IMR-90 (cell line): ENCODE data around the gene NFIX. TPM values are rescaled to one million over a fixed set of nuclear protein-coding genes. Genes with fewer than 3 reads are reported as not detected.

Experiments
- ATAC-seq: fragments of 200-7000 bp; cut with Tn5 transposase; 2 replicates; pipeline ENCODE4 v1.9.1; 2020; ENCODE audit warnings: low read depth, mild to moderate bottlenecking, moderate library complexity
- BruUV-seq: library from RNA; stranded (reverse); fragments of 400-500 nt; replicated peaks from 2 replicates; lab custom pipeline; 2021; lab: Mats Ljungman, UMichigan
- CTCF ChIA-PET: fragments of 300-600 bp; formaldehyde crosslinking; extraction: SDS; loops from one replicate; lab custom pipeline; 2021; ENCODE audit warnings: antibody characterized with exemption; lab: Yijun Ruan, JAX
- POLR2A ChIA-PET: fragments of 300-600 bp; sonication (Branson Sonifier 250); formaldehyde crosslinking; loops from one replicate; lab custom pipeline; 2022; ENCODE audit warnings: antibody characterized with exemption; ENCODE audit not compliant: unreplicated experiment; lab: Charles Lee
- DNase-seq: peaks from one replicate; pipeline ENCODE4 v3.0.0; 2013
- H2AFZ ChIP-seq: replicated peaks from 2 replicates; pipeline ENCODE3; 2013; ENCODE audit warnings: low read length, mild to moderate bottlenecking; ENCODE audit not compliant: poor library complexity
- H2AK5ac ChIP-seq: 2 replicates; pipeline ENCODE4 v1.6.1; 2013; ENCODE audit warnings: low read depth, low read length, inconsistent platforms
- H2AK9ac ChIP-seq: replicated peaks from 2 replicates; pipeline ENCODE3; 2013; ENCODE audit warnings: mild to moderate bottlenecking, low read depth, low read length, moderate library complexity; ENCODE audit not compliant: poor library complexity
- H2BK120ac ChIP-seq: 2 replicates; pipeline ENCODE4 v1.6.1; 2013; ENCODE audit warnings: low read depth, low read length, inconsistent platforms
- H2BK15ac ChIP-seq: 3 replicates; pipeline ENCODE4 v1.6.1; 2013; ENCODE audit warnings: low read depth, low read length, inconsistent platforms
- H2BK20ac ChIP-seq: 2 replicates; pipeline ENCODE4 v1.6.1; 2013; ENCODE audit warnings: low read depth, mild to moderate bottlenecking, inconsistent platforms, low read length, moderate library complexity
- H2BK5ac ChIP-seq: 2 replicates; pipeline ENCODE4 v1.6.1; 2013; ENCODE audit warnings: mild to moderate bottlenecking, low read depth, low read length, inconsistent platforms; ENCODE audit not compliant: poor library complexity, severe bottlenecking
- H3K14ac ChIP-seq: replicated peaks from 2 replicates; pipeline ENCODE4 v1.6.1; 2013; ENCODE audit warnings: low read depth, low read length, inconsistent platforms
- H3K18ac ChIP-seq: 2 replicates; pipeline ENCODE4 v1.6.1; 2013; ENCODE audit warnings: low read depth, low read length, control low read depth
- H3K23ac ChIP-seq: 2 replicates; pipeline ENCODE4 v1.6.1; 2013; ENCODE audit warnings: low read depth, low read length, inconsistent platforms
- H3K27ac ChIP-seq: 2 replicates; pipeline ENCODE4 v1.5.1; 2013; ENCODE audit warnings: mild to moderate bottlenecking, control low read depth, low read length; ENCODE audit not compliant: insufficient read depth
- H3K27me3 ChIP-seq: 2 replicates; pipeline ENCODE4 v1.6.1; 2013; ENCODE audit warnings: low read length; ENCODE audit not compliant: control insufficient read depth, insufficient read depth
- H3K36me3 ChIP-seq: 2 replicates; pipeline ENCODE4 v1.6.1; 2013; ENCODE audit warnings: low read length, mixed read lengths; ENCODE audit not compliant: control insufficient read depth, insufficient read depth
- H3K4ac ChIP-seq: 2 replicates; pipeline ENCODE4 v1.6.1; 2013; ENCODE audit warnings: low read depth, low read length, inconsistent platforms
- H3K4me1 ChIP-seq: 2 replicates; pipeline ENCODE4 v1.6.1; 2013; ENCODE audit warnings: low read length, mixed read lengths; ENCODE audit not compliant: control insufficient read depth, insufficient read depth
- H3K4me2 ChIP-seq: 2 replicates; pipeline ENCODE4 v1.6.1; 2013; ENCODE audit warnings: low read depth, mild to moderate bottlenecking, control low read depth, low read length, moderate library complexity
- H3K4me3 ChIP-seq: 2 replicates; pipeline ENCODE4 v1.5.1; 2013; ENCODE audit warnings: low read depth, mild to moderate bottlenecking, control low read depth, low read length, moderate library complexity; ENCODE audit not compliant: insufficient read depth
- H3K56ac ChIP-seq: 2 replicates; pipeline ENCODE4 v1.6.1; 2013; ENCODE audit warnings: low read length, inconsistent platforms; ENCODE audit not compliant: insufficient read depth; ENCODE audit errors: extremely low read depth
- H3K79me1 ChIP-seq, 2 experiments: 2 replicates each; pipeline ENCODE4 v1.6.1; 2013; ENCODE audit warnings: low read length in 2 of 2, inconsistent platforms in 1 of 2, low read depth in 1 of 2
- H3K9ac ChIP-seq: 2 replicates; pipeline ENCODE4 v1.6.1; 2013; ENCODE audit warnings: low read depth, low read length, control low read depth
- H3K9me1 ChIP-seq: 2 replicates; pipeline ENCODE4 v1.6.1; 2013; ENCODE audit warnings: low read length, inconsistent platforms; ENCODE audit not compliant: insufficient read depth
- H3K9me3 ChIP-seq: 2 replicates; pipeline ENCODE4 v1.6.1; 2013; ENCODE audit warnings: low read length; ENCODE audit not compliant: control insufficient read depth, insufficient read depth
- H4K20me1 ChIP-seq: 2 replicates; pipeline ENCODE4 v1.6.1; 2013; ENCODE audit warnings: low read length, inconsistent platforms; ENCODE audit not compliant: insufficient read depth
- H4K5ac ChIP-seq: 2 replicates; pipeline ENCODE4 v1.6.1; 2013; ENCODE audit warnings: mild to moderate bottlenecking, low read depth, low read length, control low read depth
- H4K8ac ChIP-seq, 2 experiments: 2 replicates each; pipeline ENCODE4 v1.6.1; 2013; ENCODE audit warnings: low read depth in 2 of 2, low read length in 2 of 2, control low read depth in 1 of 2, inconsistent platforms in 1 of 2
- H4K91ac ChIP-seq: 2 replicates; pipeline ENCODE4 v1.6.1; 2013; ENCODE audit warnings: low read depth, low read length, inconsistent platforms; ENCODE audit not compliant: insufficient read depth
- ELK1 ChIP-seq: fragments of 150-350 bp; IDR thresholded peaks from 2 replicates; pipeline ENCODE4 v1.6.1; 2016; ENCODE audit warnings: low read depth, mild to moderate bottlenecking, low read length, moderate library complexity, borderline replicate concordance
- MAZ ChIP-seq: IDR thresholded peaks from 2 replicates; pipeline ENCODE4 v1.6.1; 2012; ENCODE audit warnings: low read depth, mild to moderate bottlenecking, low read length, improper control_type of control experiment, moderate library complexity, borderline replicate concordance
- NFE2L2 ChIP-seq: fragments of 150-350 bp; IDR thresholded peaks from 2 replicates; pipeline ENCODE4 v1.6.1; 2016; ENCODE audit warnings: low read depth, mild to moderate bottlenecking, low read length
- RFX5 ChIP-seq: IDR thresholded peaks from 2 replicates; pipeline ENCODE4 v1.8.0; 2012; ENCODE audit warnings: low read depth, mild to moderate bottlenecking, low read length, moderate library complexity
- SMC3 ChIP-seq: fragments of 150-350 bp; IDR thresholded peaks from 2 replicates; pipeline ENCODE4 v1.6.1; 2016; ENCODE audit warnings: low read depth, mild to moderate bottlenecking, antibody characterized with exemption, low read length, moderate library complexity
- WGBS, 2 experiments: methylation state at CpG; one replicate each; pipeline versions ENCODE4 v1.1.5 to v1.1.7; 2013; ENCODE audit warnings: missing lambda C conversion rate in 2 of 2; ENCODE audit not compliant: insufficient read length in 1 of 2; ENCODE audit errors: extremely low coverage in 2 of 2; 5-methylcytosine and 5-hydroxymethylcytosine counted together
- dilution Hi-C: fragments of 300-500 bp; cut with HindIII; formaldehyde crosslinking; loops from one replicate; pipeline ENCODE4 v1.14.3; 2018; ENCODE audit warnings: low sequenced_read_pairs; ENCODE audit not compliant: unreplicated experiment
- in situ Hi-C: fragments of 300-500 bp; cut with MboI; formaldehyde crosslinking; loops from 3 replicates; pipeline ENCODE4 v1.14.3; 2019; ENCODE audit warnings: low sequenced_read_pairs, inconsistent platforms, mixed read lengths
- intact Hi-C: fragments of 100-400 bp; cut with micrococcal nuclease; formaldehyde crosslinking; loops from 2 replicates; pipeline ENCODE4 v1.10.0; 2022
- polyA plus RNA-seq, 3 experiments: library from polyadenylated mRNA; depleted of rRNA; stranded (reverse); fragments of >200 nt; gene quantifications; 2 replicates each; pipeline ENCODE4 v1.2.3, GENCODE V29; 2012; ENCODE audit warnings: low replicate concordance in 1 of 3
- total RNA-seq: library from RNA; depleted of rRNA; stranded (reverse); fragments of >200 nt; gene quantifications from 2 replicates; pipeline ENCODE4 v1.2.3, GENCODE V29; 2012

NFIX gene
- total and polyA plus RNA-seq, 2 of the 4 experiments (the other 2 are of a cell fraction) = 10.2 to 47.7 TPM

GRCh38 chr19:13119627-13120026 is 124.4 kb downstream of the NFIX start:
- BruUV-seq = no TSS peak
- WGBS, 2 experiments = 64% methylated on average over 4 of the region's 8 CpGs; no CpG with 5 or more reads in 1 of the 2 experiments
- Histone ChIP-seq H3K14ac (peak overlapping the region; percentile 89; the same call in 1 of the 2 replicates), H4K5ac (peak overlapping the region; percentile 46; the same call in 1 of the 2 replicates), H3K9ac (peak overlapping the region; percentile 98), H3K4me1 (peaks cover 25% of the 10 kb centered on the region), H3K79me1 (peaks cover 0 to 82% of the 10 kb centered on the region in 2 experiments; a peak in 2 of 4 replicates), H4K8ac (peak overlapping the region in 1 of 2 experiments; percentile 82; a peak in 2 of 4 replicates), H2AFZ (peak overlapping the region; percentile 4), H2AK9ac (peak overlapping the region; percentile 84), H2AK5ac (peak overlapping the region; percentile 95), H3K23ac (peak overlapping the region; percentile 95; the same call in 1 of the 2 replicates), H3K36me3 (peaks cover 14% of the 10 kb centered on the region), H4K20me1 (peaks cover 58% of the 10 kb centered on the region), H3K9me1 (peaks cover 26% of the 10 kb centered on the region), H3K18ac (no peak overlapping the region), H3K4ac (peak overlapping the region; percentile 88), H3K27me3 (no peaks in the 10 kb centered on the region), H4K91ac (peak overlapping the region; percentile 21), H2BK120ac (no peak overlapping the region), H3K4me2 (peak overlapping the region; percentile 95), H3K27ac (peak overlapping the region; percentile 97), H3K56ac (no peak overlapping the region), H2BK15ac (peak overlapping the region; percentile 4; the same call in 1 of the 3 replicates), H3K4me3 (peak overlapping the region; percentile 99; the same call in 1 of the 2 replicates), H2BK5ac (peak overlapping the region; percentile 94), H2BK20ac (no peak overlapping the region), H3K9me3 (no peaks in the 10 kb centered on the region)
- ChIA-PET POLR2A (interaction anchor here (1.0 kb wide), 1 partner anchor 26 kb away, joined by 3 read pairs; no protein-coding TSS in a partner anchor), CTCF (interaction anchor here (0.6 to 0.7 kb wide), 2 partner anchors 146 to 154 kb away, joined by 5 to 7 read pairs; no protein-coding TSS in a partner anchor)
- in situ Hi-C loops (no loop called here), dilution Hi-C loops (no loop called here), intact Hi-C loops (loop anchor here (5.0 kb wide), 1 partner anchor 143 kb away; no protein-coding TSS in a partner anchor)
- TF ChIP-seq RFX5 = no peak
- no peak for TF ChIP-seq NFE2L2
- TF ChIP-seq MAZ = no peak
- no peak for TF ChIP-seq SMC3
- TF ChIP-seq ELK1 = no peak
- DNase-seq (no peak), ATAC-seq (no peak)
